Activated T-cell treated with anti-CD3 and anti-CD28 coated beads, Interleukin-2, amount 50 U/mL, for 48 hours (primary cell): ENCODE data around the gene SYCP1.
"Not testable (repeated sequence)": the region's sequence is repeated elsewhere in the genome, so short reads cannot be mapped to it uniquely, and the experiment has no call there.

ENCODE experiments used
- DNase-seq, 2 experiments: peaks; one replicate each; pipeline ENCODE4 v3.0.0-alpha.2; 2020

Gene SYCP1

GRCh38 chr1:114854693-114855320, at the start of gene SYCP1:
SYCP1 (plus strand) TSS chr1:114854863; CDS start chr1:114855465, 602 bp downstream.
- DNase-seq = peak in 1 of 2 experiments; percentile 21

- DNase-seq = no peak
Measured at GRCh38 chr1:114819869-114820268, 34.8 kb upstream of the SYCP1 start.

GRCh38 chr1:114820392-114820791, 34.3 kb upstream of the SYCP1 start:
- no peak for DNase-seq

GRCh38 chr1:114821978-114822377, 32.7 kb upstream of the SYCP1 start:
- no peak for DNase-seq

GRCh38 chr1:114828251-114828650, 26.4 kb upstream of the SYCP1 start:
- DNase-seq = no peak

GRCh38 chr1:114830075-114830474, 24.6 kb upstream of the SYCP1 start:
- not testable (repeated sequence) for DNase-seq

GRCh38 chr1:114831276-114831994, 23.2 kb upstream of the SYCP1 start:
- DNase-seq = no peak

GRCh38 chr1:114832057-114832456, 22.6 kb upstream of the SYCP1 start:
- no peak for DNase-seq

GRCh38 chr1:114833421-114833820, 21.2 kb upstream of the SYCP1 start:
- no peak for DNase-seq

- DNase-seq = no peak
Measured at GRCh38 chr1:114844270-114844669, 10.4 kb upstream of the SYCP1 start.

- no peak for DNase-seq
Measured at GRCh38 chr1:114853584-114853983, 1.1 kb upstream of the SYCP1 start.

GRCh38 chr1:114861384-114861783, 6.7 kb downstream of the SYCP1 start:
- DNase-seq = no peak

GRCh38 chr1:114892194-114892918, 37.7 kb downstream of the SYCP1 start:
- DNase-seq = no peak

GRCh38 chr1:114896795-114897194, 42.1 kb downstream of the SYCP1 start:
- DNase-seq = no peak

- no peak for DNase-seq
Measured at GRCh38 chr1:114901814-114902213, 47.2 kb downstream of the SYCP1 start.

GRCh38 chr1:114902343-114902742, 47.7 kb downstream of the SYCP1 start:
- no peak for DNase-seq

- no peak for DNase-seq
Measured at GRCh38 chr1:114903480-114903879, 48.8 kb downstream of the SYCP1 start.

GRCh38 chr1:114915720-114916119, 61.1 kb downstream of the SYCP1 start:
- DNase-seq = not testable (repeated sequence)

GRCh38 chr1:114926607-114927006, 71.9 kb downstream of the SYCP1 start:
- DNase-seq = no peak

- no peak for DNase-seq
Measured at GRCh38 chr1:114927401-114927800, 72.7 kb downstream of the SYCP1 start.

GRCh38 chr1:114956570-114956969, 101.9 kb downstream of the SYCP1 start:
- no peak for DNase-seq

- DNase-seq = no peak
Measured at GRCh38 chr1:114959423-114959822, 104.8 kb downstream of the SYCP1 start.

- no peak for DNase-seq
Measured at GRCh38 chr1:114976891-114977290, 122.2 kb downstream of the SYCP1 start.
